HG03045 (cell line): ENCODE results near the gene SLC35G3.
A peak's percentile ranks its signal among the peaks of the same experiment; 100 is the strongest.
"Not testable (repeated sequence)": the region's sequence is repeated elsewhere in the genome, so short reads cannot be mapped to it uniquely, and the experiment has no call there.

Experiments used
- ATAC-seq: cut with Tn5 transposase; IDR thresholded peaks from one replicate; pipeline ENCODE4 v1.9.1; 2021; ENCODE audit warnings: mild to moderate bottlenecking, moderate library complexity; ENCODE audit not compliant: unreplicated experiment

The SLC35G3 gene

GRCh38 chr17:35194001-35194400 is at the start of gene SLC35G3:
Gene SLC35G3 (minus strand): TSS chr17:35194393. CDS start chr17:35194307, 86 bp downstream.
- not testable (repeated sequence) for ATAC-seq

DNA sequence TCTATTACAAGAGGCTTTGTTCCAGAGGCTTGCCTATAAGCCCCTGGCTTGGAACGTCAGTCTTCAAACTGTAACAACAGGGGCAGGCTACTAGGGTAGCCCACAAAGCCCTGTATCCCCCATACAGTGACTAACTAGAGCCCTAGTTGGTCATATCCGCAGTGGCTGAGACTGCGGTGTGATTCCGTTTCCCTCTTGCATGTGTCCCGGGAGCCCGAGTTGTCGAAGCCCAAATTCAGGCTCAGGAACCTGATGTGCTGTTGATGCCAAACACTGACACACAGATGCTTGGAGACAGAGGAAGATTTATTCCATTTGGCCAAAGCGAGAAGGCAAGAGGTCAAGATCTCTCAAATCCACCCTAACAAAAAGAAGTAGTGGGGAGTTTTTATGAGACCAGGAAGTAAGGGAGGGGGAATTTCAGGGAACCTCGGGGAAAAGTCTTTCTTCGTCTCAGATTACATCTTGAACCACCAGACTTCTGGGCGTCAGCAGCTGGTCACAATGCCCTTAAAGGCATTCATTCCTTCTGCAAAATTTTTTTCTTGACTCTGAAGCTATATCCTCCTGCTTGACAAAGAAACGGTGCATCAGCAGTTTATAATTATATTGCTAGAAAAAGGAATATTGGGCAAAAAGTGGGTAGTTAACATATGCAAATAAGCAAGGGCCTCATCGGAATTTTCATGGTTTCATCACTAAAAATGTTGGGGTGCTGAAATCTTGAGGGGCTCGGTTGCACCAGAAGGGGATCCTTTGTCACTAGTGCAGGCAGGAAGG is 49.6 kb upstream of the SLC35G3 start:
- ATAC-seq, result no peak

GRCh38 chr17:35242805-35243560 is 48.8 kb upstream of the SLC35G3 start, which contains the start of gene SLFN5:
Gene SLFN5 (plus strand): TSS chr17:35243072. CDS start chr17:35258691, 15,619 bp downstream.
- ATAC-seq, result peak; percentile 72

- peak; percentile 45 for ATAC-seq
These were observed 48.1 kb upstream of the SLC35G3 start for GRCh38 chr17:35242158-35242804.

GRCh38 chr17:35241520-35241919 is 47.3 kb upstream of the SLC35G3 start:
- ATAC-seq, result no peak

GRCh38 chr17:35240861-35241260 is 46.7 kb upstream of the SLC35G3 start:
- no peak for ATAC-seq

- ATAC-seq, result no peak
These were observed 45.6 kb upstream of the SLC35G3 start for GRCh38 chr17:35239823-35240222.

DNA sequence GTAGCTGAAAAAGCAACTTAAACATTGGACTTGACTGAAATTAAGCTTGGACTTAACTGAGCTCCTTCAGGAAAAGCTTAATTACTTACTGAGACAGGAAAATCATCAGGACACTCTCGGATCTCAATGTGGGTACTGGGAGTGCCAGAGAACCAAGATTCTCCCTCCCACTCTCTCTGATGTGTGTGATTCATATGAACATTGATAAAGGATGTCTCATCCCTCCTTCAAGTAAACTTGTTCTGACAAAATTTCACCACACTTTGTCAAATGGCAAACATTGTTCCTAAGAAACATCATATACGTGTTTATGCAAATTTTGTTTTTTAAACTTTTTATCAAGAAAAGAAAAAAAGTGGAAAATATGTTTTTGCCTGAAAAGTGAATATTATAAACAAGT is 44.6 kb upstream of the SLC35G3 start:
- no peak for ATAC-seq

DNA sequence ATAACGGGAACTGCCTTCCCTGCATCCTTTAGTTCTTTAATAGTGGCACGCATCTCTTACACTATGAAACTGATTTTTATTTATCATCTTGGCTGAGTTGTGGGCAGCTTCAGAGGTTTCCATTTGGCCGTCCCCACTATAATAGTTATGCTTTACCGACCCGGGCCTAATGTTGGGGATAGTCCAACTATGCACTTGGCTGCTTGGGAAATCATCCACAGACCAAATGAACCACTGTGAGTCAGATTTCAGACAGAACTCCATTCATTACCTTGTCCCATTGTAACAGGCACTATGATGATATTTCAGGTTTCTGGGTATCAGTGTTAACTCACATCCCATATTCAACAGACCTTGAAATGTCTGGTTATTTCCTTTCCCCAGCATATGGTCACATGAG is 42.6 kb upstream of the SLC35G3 start:
- no peak for ATAC-seq

DNA sequence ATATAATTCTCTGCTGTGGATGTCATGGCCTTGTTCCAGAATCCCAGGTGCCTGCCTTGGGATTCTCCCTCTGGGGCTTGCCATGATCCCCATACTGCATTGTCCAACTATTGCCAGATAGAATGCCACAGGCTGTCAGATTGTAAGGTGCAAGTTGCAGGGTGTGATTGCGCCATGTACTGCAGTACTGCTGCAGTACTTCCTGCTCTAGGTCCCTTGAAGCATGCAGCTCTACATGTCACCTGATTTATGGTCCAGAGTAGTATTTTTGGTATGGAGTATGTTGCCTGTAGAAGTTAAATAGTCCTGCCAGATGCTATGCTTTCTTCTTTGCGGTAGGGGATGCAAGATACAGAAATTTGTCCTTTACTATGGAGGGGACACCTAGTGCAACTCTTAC is 41.7 kb upstream of the SLC35G3 start:
- no peak for ATAC-seq

GRCh38 chr17:35235289-35235688 is 41.1 kb upstream of the SLC35G3 start:
- ATAC-seq, result no peak

DNA sequence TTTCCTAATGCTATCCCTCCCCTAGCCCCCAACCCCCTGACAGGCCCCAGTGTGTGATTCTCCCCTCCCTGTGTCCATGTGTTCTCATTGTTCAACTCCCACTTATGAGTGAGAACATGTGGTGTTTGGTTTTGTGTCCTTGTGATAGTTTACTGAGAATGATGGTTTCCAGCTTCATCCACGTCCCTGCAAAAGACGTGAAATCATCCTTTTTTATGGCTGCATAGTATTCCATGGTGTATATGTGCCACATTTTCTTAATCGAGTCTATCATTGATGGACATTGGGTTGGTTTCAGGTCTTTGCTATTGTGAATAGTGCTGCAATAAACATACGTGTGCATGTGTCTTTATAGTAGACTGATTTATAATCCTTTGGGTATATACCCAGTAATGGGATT is 40.1 kb upstream of the SLC35G3 start:
- not testable (repeated sequence) for ATAC-seq

- ATAC-seq, result no peak
These were observed 35.4 kb upstream of the SLC35G3 start for GRCh38 chr17:35229638-35230037.

GRCh38 chr17:35227546-35227945 is 33.4 kb upstream of the SLC35G3 start:
- no peak for ATAC-seq

DNA sequence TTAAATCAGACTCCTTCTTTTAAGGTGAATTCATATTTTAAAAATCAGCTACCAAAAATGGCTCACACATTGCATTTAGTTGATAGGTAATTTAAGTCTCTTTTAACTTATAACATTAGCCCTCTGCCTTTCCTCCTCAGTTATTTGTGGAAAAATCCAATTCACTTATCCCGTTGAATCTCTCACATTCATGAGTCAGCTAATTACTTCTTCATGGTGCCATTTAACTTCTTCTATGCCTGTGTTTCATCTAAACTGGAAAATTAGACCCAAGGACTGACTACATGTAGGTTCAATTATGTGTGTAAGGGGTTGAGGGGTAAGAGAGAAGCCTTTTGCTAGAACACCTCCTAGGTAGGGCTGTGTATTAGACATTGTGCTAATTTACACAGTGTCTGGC is 30.2 kb upstream of the SLC35G3 start:
- no peak for ATAC-seq

DNA sequence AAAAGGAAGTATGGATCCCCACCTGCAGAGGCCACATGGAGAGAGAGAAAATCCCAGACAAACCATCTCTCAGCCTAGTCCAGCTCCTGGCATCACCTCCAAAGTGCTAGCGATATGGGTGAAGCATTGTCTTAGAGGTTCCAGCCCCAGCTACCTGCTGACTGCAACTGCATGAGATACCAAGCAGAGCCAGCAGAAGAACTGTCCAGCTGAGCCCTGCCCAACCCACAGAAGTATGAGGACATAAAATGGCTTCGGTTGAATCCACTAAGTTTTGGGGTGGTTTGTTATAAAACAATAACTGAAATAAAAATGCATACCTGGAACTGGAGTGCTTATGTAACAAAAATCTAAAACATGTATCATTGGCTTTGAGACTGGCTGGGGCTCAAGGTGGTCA is 28.3 kb upstream of the SLC35G3 start:
- ATAC-seq, result no peak

GRCh38 chr17:35218915-35219314 is 24.7 kb upstream of the SLC35G3 start:
- no peak for ATAC-seq

GRCh38 chr17:35217107-35217506 is 22.9 kb upstream of the SLC35G3 start:
- ATAC-seq, result no peak

DNA sequence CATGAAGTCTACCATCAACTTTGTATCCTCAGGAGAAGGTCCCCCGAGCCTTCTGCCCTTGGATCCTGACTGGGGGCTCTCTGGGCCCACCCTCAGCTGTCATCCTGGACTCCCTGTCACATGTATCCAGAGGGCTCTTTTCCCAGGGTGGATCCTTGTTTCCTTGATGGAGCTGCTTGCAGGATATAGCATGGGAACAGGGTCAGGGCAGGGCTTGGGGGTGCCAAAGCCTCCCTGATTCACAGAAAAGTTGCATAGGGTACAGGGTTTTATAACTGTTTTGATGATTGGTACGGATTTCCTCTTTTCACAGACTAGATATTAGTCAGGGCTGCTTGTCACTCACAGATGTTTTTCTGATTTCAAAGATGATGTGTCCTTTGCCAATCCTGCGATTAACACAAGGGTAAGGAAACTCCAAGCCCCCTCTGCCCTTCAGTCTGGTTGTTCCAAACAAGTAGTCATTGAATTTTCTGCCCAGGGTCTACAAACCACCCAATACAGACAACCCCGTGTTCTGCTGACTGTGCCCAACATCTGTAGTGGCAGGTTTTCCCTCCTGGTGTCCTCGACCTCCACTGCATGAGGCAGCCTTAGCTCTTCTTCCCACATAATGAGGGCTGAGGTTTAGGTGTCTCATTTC is 20.6 kb upstream of the SLC35G3 start:
- ATAC-seq, result no peak

- no peak for ATAC-seq
These were observed 20.0 kb upstream of the SLC35G3 start for GRCh38 chr17:35214192-35214591.

- no peak for ATAC-seq
These were observed 19.3 kb upstream of the SLC35G3 start for GRCh38 chr17:35213412-35213940.
